Stimulated activated CD8-positive, alpha-beta memory T cell treated with anti-CD3 and anti-CD28 coated beads, Interleukin-12 subunit alpha, Interleukin-12 subunit beta, amount 100 ng/mL, for 24 hours (primary cell): ENCODE results near the gene NFATC2IP.
"Not testable (repeated sequence)": the region's sequence is repeated elsewhere in the genome, so short reads cannot be mapped to it uniquely, and the experiment has no call there.

Experiments used
- DNase-seq: peaks from one replicate; pipeline ENCODE4 v3.0.0-alpha.2; 2020; ENCODE audit errors: extremely low read depth

Gene NFATC2IP

DNA sequence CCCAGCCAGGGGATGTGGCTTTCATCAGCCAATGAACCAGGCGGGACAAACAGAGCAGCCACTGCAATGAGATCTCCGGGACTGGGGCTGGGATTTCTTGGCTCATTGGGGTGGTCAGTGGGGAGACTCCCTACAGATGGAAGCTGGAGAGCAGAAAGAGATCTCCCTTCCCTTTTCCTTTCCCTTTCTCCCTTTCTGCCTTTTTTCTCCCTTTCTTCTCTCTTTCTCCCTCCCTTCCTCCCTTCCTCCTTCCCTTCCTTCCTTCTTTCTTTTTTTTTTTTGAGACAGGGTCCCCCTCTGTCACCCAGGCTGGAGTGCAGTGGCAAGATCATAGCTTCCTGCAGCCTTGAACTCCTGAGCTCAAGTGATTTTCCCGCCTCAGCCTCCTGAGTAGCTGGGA is 48.1 kb downstream of the NFATC2IP start:
- DNase-seq: no peak

DNA sequence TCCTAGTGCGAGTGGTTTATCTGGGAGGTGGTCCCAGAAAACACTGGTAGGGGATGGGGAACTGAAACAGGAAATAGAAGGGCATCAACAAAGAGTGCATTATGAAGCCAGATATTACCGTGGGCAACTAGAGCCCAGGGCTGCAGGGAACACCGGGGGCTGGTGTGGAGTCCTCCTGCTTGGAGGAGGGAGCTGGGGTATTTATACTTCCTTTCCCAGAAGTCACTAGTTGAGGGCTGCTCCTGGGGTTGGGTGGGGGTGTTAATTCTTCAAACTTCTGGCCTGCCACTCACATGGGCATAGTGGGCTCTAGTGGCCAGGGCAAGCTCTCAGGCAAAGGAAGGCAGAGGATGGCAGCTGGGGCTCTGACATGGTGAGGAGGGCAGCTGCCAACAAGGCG is 48.8 kb downstream of the NFATC2IP start:
- DNase-seq: no peak

- no peak for DNase-seq
Observed at GRCh38 chr16:29000019-29000418, 49.3 kb downstream of the NFATC2IP start.

- DNase-seq: not testable (repeated sequence)
Observed at GRCh38 chr16:29004496-29005139, 53.9 kb downstream of the NFATC2IP start.

- DNase-seq: no peak
Observed at GRCh38 chr16:29007730-29008593, 57.2 kb downstream of the NFATC2IP start.

DNA sequence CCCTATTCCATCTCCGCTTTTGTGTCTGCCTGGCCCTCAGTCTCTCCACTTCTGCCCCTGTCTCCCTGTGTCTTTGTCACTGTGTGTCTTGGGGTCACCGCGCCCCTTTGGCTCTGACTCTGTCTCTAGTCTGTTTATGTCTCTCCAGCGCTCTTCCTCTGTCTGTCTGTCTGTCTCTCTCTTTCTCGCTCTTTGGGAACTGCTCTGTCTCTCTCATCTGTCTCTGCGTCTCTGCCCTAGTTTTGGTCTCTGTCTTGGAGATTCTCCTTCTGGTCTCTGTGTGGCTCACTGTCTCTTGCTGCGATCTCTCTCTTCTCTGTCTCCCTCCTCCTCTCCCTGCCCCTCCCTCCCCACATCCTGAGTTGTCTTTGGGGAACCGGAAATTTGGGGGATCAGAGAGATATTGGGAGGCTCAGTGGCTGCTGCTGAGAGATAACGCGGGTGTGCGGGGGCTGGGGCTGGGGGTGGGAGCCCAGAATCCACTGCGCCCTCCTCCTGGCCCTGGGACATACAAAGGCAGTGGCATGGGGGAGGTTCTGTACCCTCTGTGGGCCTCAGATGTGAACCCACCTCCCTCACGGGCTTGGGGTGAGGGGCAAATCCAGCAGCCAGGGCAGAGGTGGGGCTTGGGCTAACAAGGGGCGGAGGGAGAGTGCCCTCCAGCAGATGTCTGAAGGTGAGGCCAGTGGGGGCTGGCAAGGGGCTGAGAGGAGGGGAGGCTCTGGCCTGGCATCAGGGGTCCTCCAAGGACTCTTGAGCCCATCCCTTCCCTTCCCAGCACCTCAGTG is 58.5 kb downstream of the NFATC2IP start:
- no peak for DNase-seq

DNA sequence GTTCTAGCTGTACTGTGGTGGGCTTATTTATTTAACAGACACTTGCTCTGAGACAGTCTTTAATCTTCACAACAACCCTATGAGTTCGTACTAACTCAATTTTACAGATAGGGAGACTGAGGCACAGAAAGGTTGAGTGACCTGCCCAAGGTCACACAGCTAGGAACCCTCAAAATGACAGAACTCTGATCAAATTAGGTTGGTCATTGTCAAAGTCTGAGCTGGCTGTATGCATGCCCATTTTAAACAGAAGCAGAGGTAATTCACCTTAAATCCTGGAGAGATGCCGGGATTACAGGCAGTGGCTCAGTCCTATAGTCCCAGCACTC is 59.1 kb downstream of the NFATC2IP start:
- DNase-seq: no peak

GRCh38 chr16:29011112-29011511 is 60.4 kb downstream of the NFATC2IP start:
- no peak for DNase-seq

GRCh38 chr16:29011851-29012250 is 61.1 kb downstream of the NFATC2IP start:
- DNase-seq: no peak

DNA sequence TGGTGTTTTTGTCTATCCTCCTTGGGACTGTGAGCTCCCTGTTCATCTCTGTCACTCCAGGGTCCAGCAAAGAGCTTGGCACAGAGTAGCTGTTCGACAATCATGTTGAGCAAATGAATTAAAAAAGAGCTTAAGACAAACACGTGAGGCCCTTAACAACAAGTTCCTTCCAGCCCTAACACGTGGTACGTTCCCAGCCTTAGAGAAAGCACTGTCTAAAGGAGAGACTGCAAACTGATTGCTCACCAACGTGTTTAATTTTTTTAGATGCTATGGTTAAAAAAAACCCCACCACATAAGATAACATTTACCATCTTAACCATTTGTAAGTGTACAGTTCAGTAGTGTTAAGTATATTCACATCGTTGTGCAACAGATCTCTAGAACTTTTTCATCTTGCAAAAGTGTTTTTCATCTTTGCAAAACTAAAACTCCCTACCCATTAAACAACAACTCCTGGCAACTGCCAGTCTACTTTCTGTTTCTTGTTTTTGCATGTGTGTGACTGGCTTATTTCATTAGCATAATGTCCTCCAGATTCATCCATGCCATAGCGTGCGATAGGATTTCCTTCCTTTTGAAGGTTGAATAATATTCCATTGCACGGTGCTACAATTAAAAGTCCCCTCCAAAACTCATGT is 62.3 kb downstream of the NFATC2IP start:
- DNase-seq: no peak

DNA sequence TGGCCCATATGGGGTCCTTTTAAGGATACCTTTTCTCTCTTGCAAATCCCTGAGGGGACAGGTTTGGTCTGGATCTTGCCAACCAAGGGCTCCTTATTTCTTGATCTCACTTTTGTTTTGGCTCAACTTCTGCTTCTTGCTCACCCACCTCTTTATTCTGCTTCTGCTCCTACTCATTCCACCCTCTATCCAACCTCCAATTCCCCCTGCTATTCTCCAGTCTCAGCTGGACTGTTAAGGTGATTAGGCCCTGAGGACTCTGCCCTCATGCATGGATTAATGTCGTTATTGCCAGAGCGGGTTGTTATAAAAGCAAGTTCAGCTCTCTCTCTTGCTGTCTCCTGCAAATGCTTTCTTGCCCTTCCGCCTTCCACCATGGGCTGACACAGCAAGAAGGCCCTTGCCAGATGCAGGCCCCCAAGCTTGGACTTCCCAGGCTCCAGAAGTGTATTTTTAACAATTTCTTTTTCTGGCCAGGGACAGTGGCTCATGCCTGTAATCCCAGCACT is 63.9 kb downstream of the NFATC2IP start:
- DNase-seq: no peak
